ENCODE measurements around the gene PCNX3.

The PCNX3 gene

GRCh38 chr11:65646958-65647701 lies 31.6 kb downstream of the PCNX3 start:
- in situ Hi-C loops (cut with MboI; ENCODE audit: low sequenced_read_pairs, unreplicated experiment): no loop called here
- no peak for TF ChIP-seq CTCF (IDR thresholded peaks at IDR 0.05; ENCODE audit: borderline replicate concordance, control extremely low read depth, extremely low read depth, insufficient read depth, missing control alignments)
- no peak for DNase-seq (ENCODE audit: low spot score)

GRCh38 chr11:65648997-65649493 lies 33.5 kb downstream of the PCNX3 start:
- TF ChIP-seq CTCF (IDR thresholded peaks at IDR 0.05; ENCODE audit: borderline replicate concordance, control extremely low read depth, extremely low read depth, insufficient read depth, missing control alignments): no peak
- no peak for DNase-seq (ENCODE audit: low spot score)
- in situ Hi-C loops (cut with MboI; ENCODE audit: low sequenced_read_pairs, unreplicated experiment): no loop called here

GRCh38 chr11:65649656-65650546 lies 34.3 kb downstream of the PCNX3 start:
- no peak for DNase-seq (ENCODE audit: low spot score)
- TF ChIP-seq CTCF (IDR thresholded peaks at IDR 0.05; ENCODE audit: borderline replicate concordance, control extremely low read depth, extremely low read depth, insufficient read depth, missing control alignments): no peak
- in situ Hi-C loops (cut with MboI; ENCODE audit: low sequenced_read_pairs, unreplicated experiment): no loop called here

- in situ Hi-C loops (cut with MboI; ENCODE audit: low sequenced_read_pairs, unreplicated experiment): no loop called here
- no peak for TF ChIP-seq CTCF (IDR thresholded peaks at IDR 0.05; ENCODE audit: borderline replicate concordance, control extremely low read depth, extremely low read depth, insufficient read depth, missing control alignments)
- no peak for DNase-seq (ENCODE audit: low spot score)
These were observed 35.2 kb downstream of the PCNX3 start for GRCh38 chr11:65650547-65651338.

GRCh38 chr11:65651339-65651588 lies 35.7 kb downstream of the PCNX3 start:
- in situ Hi-C loops (cut with MboI; ENCODE audit: low sequenced_read_pairs, unreplicated experiment): no loop called here
- no peak for TF ChIP-seq CTCF (IDR thresholded peaks at IDR 0.05; ENCODE audit: borderline replicate concordance, control extremely low read depth, extremely low read depth, insufficient read depth, missing control alignments)
- DNase-seq (ENCODE audit: low spot score): no peak
